K562 (cell line): ENCODE data around the gene CHPF2. TPM values are rescaled to one million over a fixed set of nuclear protein-coding genes. Genes with fewer than 3 reads are reported as not detected.
A peak's percentile ranks its signal among the peaks of the same experiment; 100 is the strongest.

ENCODE experiments used
- NR3C1 ChIP-seq: sonication (generic); formaldehyde crosslinking; IDR thresholded peaks from 2 replicates; pipeline ENCODE4 v1.8.1; 2022; ENCODE audit warnings: missing genetic modification reagents
- PHTF2 ChIP-seq: fragments of 250-450 bp; sonication (Bioruptor Pico); IDR thresholded peaks from 2 replicates; pipeline ENCODE4 v1.5.0; 2021; ENCODE audit warnings: mild to moderate bottlenecking
- RFX5 ChIP-seq: IDR thresholded peaks from 2 replicates; pipeline ENCODE4 v1.6.1; 2011; ENCODE audit warnings: low read depth, mild to moderate bottlenecking, improper control_type of control experiment, low read length
- SP2 ChIP-seq: IDR thresholded peaks from 2 replicates; pipeline ENCODE4 v1.6.1; 2011; ENCODE audit warnings: mild to moderate bottlenecking, low read depth, low read length, moderate library complexity; ENCODE audit not compliant: poor library complexity, severe bottlenecking; ENCODE audit errors: extremely low read depth
- ZNF507 ChIP-seq: conservative IDR thresholded peaks from 2 replicates; pipeline ENCODE4 v1.6.1; 2017; ENCODE audit warnings: missing genetic modification characterization, missing compliant biosample characterization
- polyA plus RNA-seq, 8 experiments: library from polyadenylated mRNA; depleted of rRNA in 4 of 8; stranded (reverse) in 5 of 8; unstranded in 3 of 8; fragments of >200 nt; fragmentation: Nextera tagmentation in 2 of 8; fragmentation: Illumina TruSeq in 1 of 8; extraction: Ambion mirVana in 2 of 8; extraction: Trizol in 1 of 8; gene quantifications; 2 replicates each; pipeline versions ENCODE4 v1.2.1 to v1.2.3, GENCODE V29; 2011 to 2014; ENCODE audit warnings: inconsistent platforms in 1 of 8, missing spikeins in 1 of 8
- total RNA-seq, 7 experiments: library from RNA; depleted of rRNA in 6 of 7; stranded (reverse); fragments of >200 nt in 6 of 7; fragmentation: Illumina TruSeq in 2 of 7; extraction: Trizol in 2 of 7; gene quantifications; 2 replicates each; pipeline versions ENCODE4 v1.2.1 to v1.2.3, GENCODE V29; 2011 to 2021; ENCODE audit warnings: low replicate concordance in 1 of 7
- TF ChIP-seq, protein P1 (sequence below): fragments of 250-450 bp; sonication (Bioruptor Pico); IDR thresholded peaks from 2 replicates; pipeline ENCODE4 v1.4.0; 2020; ENCODE audit warnings: mild to moderate bottlenecking
- TF ChIP-seq, protein P2 (sequence below): sonication (generic); formaldehyde crosslinking; IDR thresholded peaks from 2 replicates; pipeline ENCODE4 v1.8.0; 2022; ENCODE audit warnings: missing genetic modification reagents, mild to moderate bottlenecking, moderate library complexity, borderline replicate concordance
- TF ChIP-seq, protein P3 (sequence below): fragments of 200-800 bp; sonication (Bioruptor generic); IDR thresholded peaks from 2 replicates; pipeline ENCODE4 v1.6.1; 2017; ENCODE audit warnings: missing genetic modification characterization, missing compliant biosample characterization
- TF ChIP-seq, protein P4 (sequence below): fragments of 450-650 bp; conservative IDR thresholded peaks from 2 replicates; pipeline ENCODE4 v1.6.1; 2016; ENCODE audit warnings: missing genetic modification characterization, low read depth, mild to moderate bottlenecking, control low read depth, missing compliant biosample characterization
- TF ChIP-seq, protein P5 (sequence below): fragments of 450-650 bp; IDR thresholded peaks from 2 replicates; pipeline ENCODE4 v1.6.1; 2016; ENCODE audit warnings: mild to moderate bottlenecking, moderate library complexity

CHPF2 gene
- total and polyA plus RNA-seq, 9 of the 15 experiments (the other 6 are each of a cell fraction or from before 2014, with no cell fraction given) = 0.08 to 32.8 (median 10.5) TPM

DNA sequence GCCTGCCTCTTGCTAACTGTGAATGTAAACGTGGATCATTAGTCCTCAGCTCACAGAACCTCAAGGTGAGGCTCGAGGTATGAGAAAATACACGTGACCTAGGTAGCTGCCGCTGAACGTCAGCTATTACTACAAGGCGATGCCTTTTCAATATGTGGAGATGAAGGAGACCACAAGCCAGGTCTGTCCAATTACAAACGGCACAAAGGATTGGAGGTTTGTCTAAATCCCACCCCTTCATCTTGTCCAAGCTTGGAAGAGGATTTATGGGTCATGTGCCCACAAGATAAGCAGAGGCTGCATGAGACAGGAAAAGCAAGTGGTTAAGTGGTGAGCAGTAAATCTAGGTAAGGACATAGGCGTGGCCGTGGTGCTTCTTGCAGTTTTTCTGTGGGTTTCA, 25.4 kb upstream of the CHPF2 start (continued):
- TF ChIP-seq, protein P1, sequence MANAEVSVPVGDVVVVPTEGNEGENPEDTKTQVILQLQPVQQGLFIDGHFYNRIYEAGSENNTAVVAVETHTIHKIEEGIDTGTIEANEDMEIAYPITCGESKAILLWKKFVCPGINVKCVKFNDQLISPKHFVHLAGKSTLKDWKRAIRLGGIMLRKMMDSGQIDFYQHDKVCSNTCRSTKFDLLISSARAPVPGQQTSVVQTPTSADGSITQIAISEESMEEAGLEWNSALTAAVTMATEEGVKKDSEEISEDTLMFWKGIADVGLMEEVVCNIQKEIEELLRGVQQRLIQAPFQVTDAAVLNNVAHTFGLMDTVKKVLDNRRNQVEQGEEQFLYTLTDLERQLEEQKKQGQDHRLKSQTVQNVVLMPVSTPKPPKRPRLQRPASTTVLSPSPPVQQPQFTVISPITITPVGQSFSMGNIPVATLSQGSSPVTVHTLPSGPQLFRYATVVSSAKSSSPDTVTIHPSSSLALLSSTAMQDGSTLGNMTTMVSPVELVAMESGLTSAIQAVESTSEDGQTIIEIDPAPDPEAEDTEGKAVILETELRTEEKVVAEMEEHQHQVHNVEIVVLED (CRISPR knock-in tag) = no peak
- no peak for TF ChIP-seq RFX5
- TF ChIP-seq ZNF507 (tag) = no peak
- TF ChIP-seq, protein P2, sequence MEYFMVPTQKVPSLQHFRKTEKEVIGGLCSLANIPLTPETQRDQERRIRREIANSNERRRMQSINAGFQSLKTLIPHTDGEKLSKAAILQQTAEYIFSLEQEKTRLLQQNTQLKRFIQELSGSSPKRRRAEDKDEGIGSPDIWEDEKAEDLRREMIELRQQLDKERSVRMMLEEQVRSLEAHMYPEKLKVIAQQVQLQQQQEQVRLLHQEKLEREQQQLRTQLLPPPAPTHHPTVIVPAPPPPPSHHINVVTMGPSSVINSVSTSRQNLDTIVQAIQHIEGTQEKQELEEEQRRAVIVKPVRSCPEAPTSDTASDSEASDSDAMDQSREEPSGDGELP (CRISPR knock-in tag) = no peak
- TF ChIP-seq, protein P3, sequence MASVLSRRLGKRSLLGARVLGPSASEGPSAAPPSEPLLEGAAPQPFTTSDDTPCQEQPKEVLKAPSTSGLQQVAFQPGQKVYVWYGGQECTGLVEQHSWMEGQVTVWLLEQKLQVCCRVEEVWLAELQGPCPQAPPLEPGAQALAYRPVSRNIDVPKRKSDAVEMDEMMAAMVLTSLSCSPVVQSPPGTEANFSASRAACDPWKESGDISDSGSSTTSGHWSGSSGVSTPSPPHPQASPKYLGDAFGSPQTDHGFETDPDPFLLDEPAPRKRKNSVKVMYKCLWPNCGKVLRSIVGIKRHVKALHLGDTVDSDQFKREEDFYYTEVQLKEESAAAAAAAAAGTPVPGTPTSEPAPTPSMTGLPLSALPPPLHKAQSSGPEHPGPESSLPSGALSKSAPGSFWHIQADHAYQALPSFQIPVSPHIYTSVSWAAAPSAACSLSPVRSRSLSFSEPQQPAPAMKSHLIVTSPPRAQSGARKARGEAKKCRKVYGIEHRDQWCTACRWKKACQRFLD (CRISPR knock-in tag) = no peak
- no peak for TF ChIP-seq SP2
- no peak for TF ChIP-seq NR3C1 (CRISPR knock-in tag)
- TF ChIP-seq, protein P4, sequence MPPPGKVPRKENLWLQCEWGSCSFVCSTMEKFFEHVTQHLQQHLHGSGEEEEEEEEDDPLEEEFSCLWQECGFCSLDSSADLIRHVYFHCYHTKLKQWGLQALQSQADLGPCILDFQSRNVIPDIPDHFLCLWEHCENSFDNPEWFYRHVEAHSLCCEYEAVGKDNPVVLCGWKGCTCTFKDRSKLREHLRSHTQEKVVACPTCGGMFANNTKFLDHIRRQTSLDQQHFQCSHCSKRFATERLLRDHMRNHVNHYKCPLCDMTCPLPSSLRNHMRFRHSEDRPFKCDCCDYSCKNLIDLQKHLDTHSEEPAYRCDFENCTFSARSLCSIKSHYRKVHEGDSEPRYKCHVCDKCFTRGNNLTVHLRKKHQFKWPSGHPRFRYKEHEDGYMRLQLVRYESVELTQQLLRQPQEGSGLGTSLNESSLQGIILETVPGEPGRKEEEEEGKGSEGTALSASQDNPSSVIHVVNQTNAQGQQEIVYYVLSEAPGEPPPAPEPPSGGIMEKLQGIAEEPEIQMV = no peak
- TF ChIP-seq PHTF2 (CRISPR knock-in tag) = 0 out of 2 replicates have a peak, but pooled peaks have one; percentile 56
- TF ChIP-seq, protein P5, sequence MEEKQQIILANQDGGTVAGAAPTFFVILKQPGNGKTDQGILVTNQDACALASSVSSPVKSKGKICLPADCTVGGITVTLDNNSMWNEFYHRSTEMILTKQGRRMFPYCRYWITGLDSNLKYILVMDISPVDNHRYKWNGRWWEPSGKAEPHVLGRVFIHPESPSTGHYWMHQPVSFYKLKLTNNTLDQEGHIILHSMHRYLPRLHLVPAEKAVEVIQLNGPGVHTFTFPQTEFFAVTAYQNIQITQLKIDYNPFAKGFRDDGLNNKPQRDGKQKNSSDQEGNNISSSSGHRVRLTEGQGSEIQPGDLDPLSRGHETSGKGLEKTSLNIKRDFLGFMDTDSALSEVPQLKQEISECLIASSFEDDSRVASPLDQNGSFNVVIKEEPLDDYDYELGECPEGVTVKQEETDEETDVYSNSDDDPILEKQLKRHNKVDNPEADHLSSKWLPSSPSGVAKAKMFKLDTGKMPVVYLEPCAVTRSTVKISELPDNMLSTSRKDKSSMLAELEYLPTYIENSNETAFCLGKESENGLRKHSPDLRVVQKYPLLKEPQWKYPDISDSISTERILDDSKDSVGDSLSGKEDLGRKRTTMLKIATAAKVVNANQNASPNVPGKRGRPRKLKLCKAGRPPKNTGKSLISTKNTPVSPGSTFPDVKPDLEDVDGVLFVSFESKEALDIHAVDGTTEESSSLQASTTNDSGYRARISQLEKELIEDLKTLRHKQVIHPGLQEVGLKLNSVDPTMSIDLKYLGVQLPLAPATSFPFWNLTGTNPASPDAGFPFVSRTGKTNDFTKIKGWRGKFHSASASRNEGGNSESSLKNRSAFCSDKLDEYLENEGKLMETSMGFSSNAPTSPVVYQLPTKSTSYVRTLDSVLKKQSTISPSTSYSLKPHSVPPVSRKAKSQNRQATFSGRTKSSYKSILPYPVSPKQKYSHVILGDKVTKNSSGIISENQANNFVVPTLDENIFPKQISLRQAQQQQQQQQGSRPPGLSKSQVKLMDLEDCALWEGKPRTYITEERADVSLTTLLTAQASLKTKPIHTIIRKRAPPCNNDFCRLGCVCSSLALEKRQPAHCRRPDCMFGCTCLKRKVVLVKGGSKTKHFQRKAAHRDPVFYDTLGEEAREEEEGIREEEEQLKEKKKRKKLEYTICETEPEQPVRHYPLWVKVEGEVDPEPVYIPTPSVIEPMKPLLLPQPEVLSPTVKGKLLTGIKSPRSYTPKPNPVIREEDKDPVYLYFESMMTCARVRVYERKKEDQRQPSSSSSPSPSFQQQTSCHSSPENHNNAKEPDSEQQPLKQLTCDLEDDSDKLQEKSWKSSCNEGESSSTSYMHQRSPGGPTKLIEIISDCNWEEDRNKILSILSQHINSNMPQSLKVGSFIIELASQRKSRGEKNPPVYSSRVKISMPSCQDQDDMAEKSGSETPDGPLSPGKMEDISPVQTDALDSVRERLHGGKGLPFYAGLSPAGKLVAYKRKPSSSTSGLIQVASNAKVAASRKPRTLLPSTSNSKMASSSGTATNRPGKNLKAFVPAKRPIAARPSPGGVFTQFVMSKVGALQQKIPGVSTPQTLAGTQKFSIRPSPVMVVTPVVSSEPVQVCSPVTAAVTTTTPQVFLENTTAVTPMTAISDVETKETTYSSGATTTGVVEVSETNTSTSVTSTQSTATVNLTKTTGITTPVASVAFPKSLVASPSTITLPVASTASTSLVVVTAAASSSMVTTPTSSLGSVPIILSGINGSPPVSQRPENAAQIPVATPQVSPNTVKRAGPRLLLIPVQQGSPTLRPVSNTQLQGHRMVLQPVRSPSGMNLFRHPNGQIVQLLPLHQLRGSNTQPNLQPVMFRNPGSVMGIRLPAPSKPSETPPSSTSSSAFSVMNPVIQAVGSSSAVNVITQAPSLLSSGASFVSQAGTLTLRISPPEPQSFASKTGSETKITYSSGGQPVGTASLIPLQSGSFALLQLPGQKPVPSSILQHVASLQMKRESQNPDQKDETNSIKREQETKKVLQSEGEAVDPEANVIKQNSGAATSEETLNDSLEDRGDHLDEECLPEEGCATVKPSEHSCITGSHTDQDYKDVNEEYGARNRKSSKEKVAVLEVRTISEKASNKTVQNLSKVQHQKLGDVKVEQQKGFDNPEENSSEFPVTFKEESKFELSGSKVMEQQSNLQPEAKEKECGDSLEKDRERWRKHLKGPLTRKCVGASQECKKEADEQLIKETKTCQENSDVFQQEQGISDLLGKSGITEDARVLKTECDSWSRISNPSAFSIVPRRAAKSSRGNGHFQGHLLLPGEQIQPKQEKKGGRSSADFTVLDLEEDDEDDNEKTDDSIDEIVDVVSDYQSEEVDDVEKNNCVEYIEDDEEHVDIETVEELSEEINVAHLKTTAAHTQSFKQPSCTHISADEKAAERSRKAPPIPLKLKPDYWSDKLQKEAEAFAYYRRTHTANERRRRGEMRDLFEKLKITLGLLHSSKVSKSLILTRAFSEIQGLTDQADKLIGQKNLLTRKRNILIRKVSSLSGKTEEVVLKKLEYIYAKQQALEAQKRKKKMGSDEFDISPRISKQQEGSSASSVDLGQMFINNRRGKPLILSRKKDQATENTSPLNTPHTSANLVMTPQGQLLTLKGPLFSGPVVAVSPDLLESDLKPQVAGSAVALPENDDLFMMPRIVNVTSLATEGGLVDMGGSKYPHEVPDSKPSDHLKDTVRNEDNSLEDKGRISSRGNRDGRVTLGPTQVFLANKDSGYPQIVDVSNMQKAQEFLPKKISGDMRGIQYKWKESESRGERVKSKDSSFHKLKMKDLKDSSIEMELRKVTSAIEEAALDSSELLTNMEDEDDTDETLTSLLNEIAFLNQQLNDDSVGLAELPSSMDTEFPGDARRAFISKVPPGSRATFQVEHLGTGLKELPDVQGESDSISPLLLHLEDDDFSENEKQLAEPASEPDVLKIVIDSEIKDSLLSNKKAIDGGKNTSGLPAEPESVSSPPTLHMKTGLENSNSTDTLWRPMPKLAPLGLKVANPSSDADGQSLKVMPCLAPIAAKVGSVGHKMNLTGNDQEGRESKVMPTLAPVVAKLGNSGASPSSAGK = no peak
